H1 (cell line): ENCODE results near the gene PPP2R2B. TPM values are rescaled to one million over a fixed set of nuclear protein-coding genes. Genes with fewer than 3 reads are reported as not detected.

ENCODE experiments used
- RXRA ChIP-seq: IDR thresholded peaks from 2 replicates; pipeline ENCODE4 v1.6.1; 2011; ENCODE audit warnings: low read depth, mild to moderate bottlenecking, low read length, moderate library complexity; ENCODE audit not compliant: insufficient read depth
- SIN3A ChIP-seq, 2 experiments: IDR thresholded peaks in 1 of 2; conservative IDR thresholded peaks in 1 of 2; 2 replicates each; pipeline ENCODE4 v1.6.1; 2011 to 2012; ENCODE audit warnings: low read length in 2 of 2, improper control_type of control experiment in 1 of 2, low read depth in 1 of 2, mild to moderate bottlenecking in 1 of 2
- polyA plus RNA-seq, 7 experiments: library from polyadenylated mRNA; depleted of rRNA in 3 of 7; stranded (reverse) in 5 of 7; unstranded in 2 of 7; fragments of >200 nt in 5 of 7; fragments of 200-250 nt in 2 of 7; gene quantifications; 1 replicate in 5 of 7; 2 replicates in 1 of 7; 4 replicates in 1 of 7; pipeline versions ENCODE4 v1.2.1 to v1.2.3, GENCODE V29; 2011 to 2013; ENCODE audit warnings: missing spikeins in 2 of 7, mixed read lengths in 2 of 7
- total RNA-seq: library from RNA; stranded (reverse); fragmentation: NEBNext Ultra II Directional; extraction: Animal tissue kit (Norgen Biotek cat#: 25700); gene quantifications from 2 replicates; pipeline ENCODE4 v1.2.1, GENCODE V29; 2021

PPP2R2B gene
- total and polyA plus RNA-seq, 2 of the 8 experiments (the other 6 are each of a cell fraction or from before 2014, with no cell fraction given), result 21.1 to 37.1 TPM

DNA sequence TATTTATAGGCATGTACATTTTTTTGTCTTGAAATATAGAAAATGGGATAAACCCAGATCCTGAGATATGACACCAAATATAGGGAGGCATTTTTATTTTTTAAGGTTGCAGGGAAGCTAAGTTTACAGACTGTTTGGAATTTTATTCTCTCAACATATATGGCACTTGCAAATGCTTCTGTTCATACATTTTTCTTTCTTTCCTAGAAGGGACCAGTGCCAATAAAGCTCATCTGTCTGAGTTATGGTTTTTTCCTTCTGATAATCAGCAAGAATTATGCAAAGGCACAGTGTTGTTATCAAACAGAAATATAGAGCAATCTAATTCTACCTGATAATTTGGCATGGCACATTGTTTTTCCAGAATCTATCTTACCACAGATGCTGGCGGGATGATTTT is 205.7 kb downstream of the PPP2R2B start (continued):
- TF ChIP-seq RXRA (no peak), SIN3A (conservative IDR thresholded peaks at IDR 0.05 in 1 of 2, IDR thresholded peaks at IDR 0.05 in 1 of 2; ENCODE audit: low read depth in 1 of 2, low read length in 2 of 2) (no peak)
